HepG2 (cell line): ENCODE measurements around the gene C19orf47. TPM values are rescaled to one million over a fixed set of nuclear protein-coding genes. Genes with fewer than 3 reads are reported as not detected.

Source experiments
- BRD4 ChIP-seq: sonication (generic); formaldehyde crosslinking; IDR thresholded peaks from 2 replicates; pipeline ENCODE4 v1.4.0; 2020; ENCODE audit warnings: missing genetic modification reagents
- CREB3 ChIP-seq: sonication (generic); formaldehyde crosslinking; IDR thresholded peaks from 2 replicates; pipeline ENCODE4 v1.5.0; 2020; ENCODE audit warnings: missing genetic modification reagents
- CSRNP1 ChIP-seq: sonication (generic); formaldehyde crosslinking; IDR thresholded peaks from 2 replicates; pipeline ENCODE4 v1.8.1; 2023; ENCODE audit warnings: mild to moderate bottlenecking, missing genetic modification reagents
- HCFC1 ChIP-seq: fragments of 150-350 bp; IDR thresholded peaks from 2 replicates; pipeline ENCODE4 v1.6.1; 2014; ENCODE audit warnings: low read depth, low read length
- MXD3 ChIP-seq: IDR thresholded peaks from 2 replicates; pipeline ENCODE4 v1.6.1; 2016; ENCODE audit warnings: mild to moderate bottlenecking, missing biosample characterization, missing genetic modification reagents
- SAFB2 ChIP-seq: sonication (generic); formaldehyde crosslinking; IDR thresholded peaks from 2 replicates; pipeline ENCODE4 v1.5.1; 2020; ENCODE audit warnings: missing genetic modification reagents, low read depth, mild to moderate bottlenecking, borderline replicate concordance
- STAG1 ChIP-seq: sonication (generic); formaldehyde crosslinking; IDR thresholded peaks from 2 replicates; pipeline ENCODE4 v1.4.0; 2020; ENCODE audit warnings: missing genetic modification reagents
- STAT6 ChIP-seq: sonication (generic); formaldehyde crosslinking; IDR thresholded peaks from 2 replicates; pipeline ENCODE4 v1.4.0; 2020; ENCODE audit warnings: missing genetic modification reagents, mild to moderate bottlenecking, borderline replicate concordance
- TCF7L2 ChIP-seq: IDR thresholded peaks from 2 replicates; pipeline ENCODE4 v1.6.1; 2011; ENCODE audit warnings: mild to moderate bottlenecking, low read depth, low read length, moderate library complexity
- USF2 ChIP-seq, 2 experiments: sonication (generic) in 1 of 2; formaldehyde crosslinking in 1 of 2; IDR thresholded peaks; 2 replicates each; pipeline versions ENCODE4 v1.5.1 to v1.6.1; 2011 to 2020; ENCODE audit warnings: borderline replicate concordance in 1 of 2, low read depth in 1 of 2, low read length in 1 of 2, mild to moderate bottlenecking in 1 of 2, missing genetic modification reagents in 1 of 2, moderate library complexity in 1 of 2
- ZBTB38 ChIP-seq: sonication (generic); formaldehyde crosslinking; IDR thresholded peaks from 2 replicates; pipeline ENCODE4 v1.5.1; 2020; ENCODE audit warnings: mild to moderate bottlenecking, missing genetic modification reagents
- ZEB1 ChIP-seq: IDR thresholded peaks from 2 replicates; pipeline ENCODE4 v1.6.1; 2012; ENCODE audit warnings: mild to moderate bottlenecking, low read depth, inconsistent platforms; ENCODE audit not compliant: insufficient replicate concordance
- ZNF20 ChIP-seq: sonication (generic); formaldehyde crosslinking; IDR thresholded peaks from 2 replicates; pipeline ENCODE4 v1.4.0; 2020; ENCODE audit warnings: mild to moderate bottlenecking, moderate library complexity, missing genetic modification reagents
- ZNF543 ChIP-seq: sonication (generic); formaldehyde crosslinking; IDR thresholded peaks from 2 replicates; pipeline ENCODE4 v1.4.0; 2020; ENCODE audit warnings: mild to moderate bottlenecking, missing genetic modification reagents
- ZNF749 ChIP-seq: sonication (generic); formaldehyde crosslinking; IDR thresholded peaks from 2 replicates; pipeline ENCODE4 v1.8.0; 2022; ENCODE audit warnings: mild to moderate bottlenecking, missing genetic modification reagents, moderate library complexity, borderline replicate concordance
- ZNF883 ChIP-seq: sonication (generic); formaldehyde crosslinking; IDR thresholded peaks from 2 replicates; pipeline ENCODE4 v1.5.1; 2020; ENCODE audit warnings: mild to moderate bottlenecking, missing genetic modification reagents; ENCODE audit errors: not compliant biosample characterization
- polyA plus RNA-seq, 8 experiments: library from polyadenylated mRNA; depleted of rRNA in 3 of 8; stranded (reverse) in 7 of 8; unstranded in 1 of 8; fragments of >200 nt; fragmentation: Illumina TruSeq in 4 of 8; extraction: Trizol in 4 of 8; gene quantifications; 2 replicates each; pipeline versions ENCODE4 v1.2.1 to v1.2.3, GENCODE V29; 2011 to 2016; ENCODE audit warnings: low read depth in 4 of 8, missing spikeins in 1 of 8, mixed read lengths in 1 of 8; ENCODE audit not compliant: insufficient read depth in 1 of 8
- total RNA-seq, 5 experiments: library from RNA; depleted of rRNA; stranded (reverse); fragments of >200 nt; fragmentation: Illumina TruSeq; extraction: Trizol; gene quantifications; 2 replicates each; pipeline ENCODE4 v1.2.3, GENCODE V29; 2016; ENCODE audit warnings: low read depth in 1 of 5
- TF ChIP-seq, protein P1 (sequence below): fragments of 450-650 bp; IDR thresholded peaks from 2 replicates; pipeline ENCODE4 v1.6.1; 2016

C19orf47 gene
- total and polyA plus RNA-seq, 2 of the 13 experiments (the other 11 are each of a cell fraction or from before 2014, with no cell fraction given): 8.1 to 10.6 TPM

DNA sequence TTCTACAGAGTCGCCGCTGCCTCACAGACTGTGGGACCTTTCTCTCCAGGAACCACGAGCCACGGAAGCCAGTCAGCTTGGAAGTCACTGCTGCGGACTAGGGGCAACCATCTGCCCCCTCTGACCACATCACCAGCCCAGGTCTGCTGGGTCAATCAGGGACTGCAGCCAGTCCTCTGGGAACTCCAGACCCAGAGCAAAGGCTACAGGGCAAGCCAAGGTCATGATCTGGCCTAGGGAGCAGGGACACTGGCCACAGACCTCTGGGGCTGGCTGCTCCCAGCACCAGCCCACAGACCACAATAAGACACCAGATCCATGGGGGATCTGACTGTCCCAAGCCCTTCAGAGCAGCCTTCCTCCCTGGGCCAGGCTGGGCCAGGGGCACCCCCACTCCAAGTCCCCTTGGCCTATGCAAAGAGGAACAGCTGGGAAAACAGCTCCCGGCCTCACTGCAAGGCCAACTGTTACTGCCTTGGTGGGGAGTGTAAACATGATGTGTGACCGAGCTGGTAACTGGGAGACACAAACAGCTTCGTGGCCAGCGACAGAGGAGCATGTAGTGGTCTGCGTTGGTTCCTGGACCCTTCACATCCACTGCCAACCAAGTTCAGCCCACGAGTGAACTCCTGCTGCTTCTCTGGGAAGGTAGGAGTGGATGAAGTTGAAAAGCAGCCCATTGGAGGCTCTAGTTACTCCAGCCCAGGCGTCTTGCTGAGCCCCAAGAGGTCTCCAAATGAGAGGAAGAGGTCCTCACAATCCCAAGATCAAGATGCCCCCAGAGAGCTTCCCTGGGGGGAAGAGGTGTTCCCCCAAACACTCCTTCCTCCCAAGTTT, 64.6 kb downstream of the C19orf47 start (continued):
- TF ChIP-seq, protein P1, sequence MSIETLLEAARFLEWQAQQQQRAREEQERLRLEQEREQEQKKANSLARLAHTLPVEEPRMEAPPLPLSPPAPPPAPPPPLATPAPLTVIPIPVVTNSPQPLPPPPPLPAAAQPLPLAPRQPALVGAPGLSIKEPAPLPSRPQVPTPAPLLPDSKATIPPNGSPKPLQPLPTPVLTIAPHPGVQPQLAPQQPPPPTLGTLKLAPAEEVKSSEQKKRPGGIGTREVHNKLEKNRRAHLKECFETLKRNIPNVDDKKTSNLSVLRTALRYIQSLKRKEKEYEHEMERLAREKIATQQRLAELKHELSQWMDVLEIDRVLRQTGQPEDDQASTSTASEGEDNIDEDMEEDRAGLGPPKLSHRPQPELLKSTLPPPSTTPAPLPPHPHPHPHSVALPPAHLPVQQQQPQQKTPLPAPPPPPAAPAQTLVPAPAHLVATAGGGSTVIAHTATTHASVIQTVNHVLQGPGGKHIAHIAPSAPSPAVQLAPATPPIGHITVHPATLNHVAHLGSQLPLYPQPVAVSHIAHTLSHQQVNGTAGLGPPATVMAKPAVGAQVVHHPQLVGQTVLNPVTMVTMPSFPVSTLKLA: no peak
- TF ChIP-seq BRD4 (CRISPR knock-in tag) (no peak), ZNF749 (CRISPR knock-in tag) (no peak), ZNF883 (CRISPR knock-in tag) (peak; percentile 9), ZEB1 (no peak), SAFB2 (CRISPR knock-in tag) (no peak; the same call in 1 of the 2 replicates), STAG1 (CRISPR knock-in tag) (no peak), TCF7L2 (no peak), CSRNP1 (CRISPR knock-in tag) (no peak), ZBTB38 (CRISPR knock-in tag) (peak; percentile 54; the same call in 1 of the 2 replicates), STAT6 (CRISPR knock-in tag) (no peak), CREB3 (no peak), MXD3 (CRISPR knock-in tag) (no peak), HCFC1 (no peak), ZNF20 (CRISPR knock-in tag) (no peak), USF2 (IDR thresholded peaks at IDR 0.05; ENCODE audit: low read depth, low read length) (no peak), USF2 (CRISPR knock-in tag; IDR thresholded peaks at IDR 0.05; ENCODE audit: borderline replicate concordance) (no peak), ZNF543 (CRISPR knock-in tag) (peak; percentile 76; the same call in 1 of the 2 replicates)
